DOHH2 (cell line): ENCODE data around the gene LCE1E.

Source experiments
- EZH2phosphoT487 ChIP-seq: fragments of 200-600 bp; sonication (generic); IDR thresholded peaks from 2 replicates; pipeline ENCODE4 v1.6.1; 2017; ENCODE audit warnings: borderline replicate concordance, mild to moderate bottlenecking, antibody characterized with exemption, low read length, moderate library complexity, mixed read lengths
- TF ChIP-seq, protein P1 (sequence below): fragments of 200-600 bp; sonication (generic); IDR thresholded peaks from one replicate; pipeline ENCODE4 v1.5.1; 2014; ENCODE audit warnings: antibody characterized with exemption, mild to moderate bottlenecking, low read depth, low read length; ENCODE audit not compliant: poor library complexity, severe bottlenecking

GRCh38 chr1:152786077-152786476 is at the start of gene LCE1E:
- TF ChIP-seq, protein P1, sequence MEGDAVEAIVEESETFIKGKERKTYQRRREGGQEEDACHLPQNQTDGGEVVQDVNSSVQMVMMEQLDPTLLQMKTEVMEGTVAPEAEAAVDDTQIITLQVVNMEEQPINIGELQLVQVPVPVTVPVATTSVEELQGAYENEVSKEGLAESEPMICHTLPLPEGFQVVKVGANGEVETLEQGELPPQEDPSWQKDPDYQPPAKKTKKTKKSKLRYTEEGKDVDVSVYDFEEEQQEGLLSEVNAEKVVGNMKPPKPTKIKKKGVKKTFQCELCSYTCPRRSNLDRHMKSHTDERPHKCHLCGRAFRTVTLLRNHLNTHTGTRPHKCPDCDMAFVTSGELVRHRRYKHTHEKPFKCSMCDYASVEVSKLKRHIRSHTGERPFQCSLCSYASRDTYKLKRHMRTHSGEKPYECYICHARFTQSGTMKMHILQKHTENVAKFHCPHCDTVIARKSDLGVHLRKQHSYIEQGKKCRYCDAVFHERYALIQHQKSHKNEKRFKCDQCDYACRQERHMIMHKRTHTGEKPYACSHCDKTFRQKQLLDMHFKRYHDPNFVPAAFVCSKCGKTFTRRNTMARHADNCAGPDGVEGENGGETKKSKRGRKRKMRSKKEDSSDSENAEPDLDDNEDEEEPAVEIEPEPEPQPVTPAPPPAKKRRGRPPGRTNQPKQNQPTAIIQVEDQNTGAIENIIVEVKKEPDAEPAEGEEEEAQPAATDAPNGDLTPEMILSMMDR, result no peak
- no peak for TF ChIP-seq EZH2phosphoT487
